Measurements from ENCODE around the gene CDH4. TPM values are rescaled to one million over a fixed set of nuclear protein-coding genes. Genes with fewer than 3 reads are reported as not detected.

The CDH4 gene
- total RNA-seq, 1 donor from 2014 or later: 8.3 TPM

DNA sequence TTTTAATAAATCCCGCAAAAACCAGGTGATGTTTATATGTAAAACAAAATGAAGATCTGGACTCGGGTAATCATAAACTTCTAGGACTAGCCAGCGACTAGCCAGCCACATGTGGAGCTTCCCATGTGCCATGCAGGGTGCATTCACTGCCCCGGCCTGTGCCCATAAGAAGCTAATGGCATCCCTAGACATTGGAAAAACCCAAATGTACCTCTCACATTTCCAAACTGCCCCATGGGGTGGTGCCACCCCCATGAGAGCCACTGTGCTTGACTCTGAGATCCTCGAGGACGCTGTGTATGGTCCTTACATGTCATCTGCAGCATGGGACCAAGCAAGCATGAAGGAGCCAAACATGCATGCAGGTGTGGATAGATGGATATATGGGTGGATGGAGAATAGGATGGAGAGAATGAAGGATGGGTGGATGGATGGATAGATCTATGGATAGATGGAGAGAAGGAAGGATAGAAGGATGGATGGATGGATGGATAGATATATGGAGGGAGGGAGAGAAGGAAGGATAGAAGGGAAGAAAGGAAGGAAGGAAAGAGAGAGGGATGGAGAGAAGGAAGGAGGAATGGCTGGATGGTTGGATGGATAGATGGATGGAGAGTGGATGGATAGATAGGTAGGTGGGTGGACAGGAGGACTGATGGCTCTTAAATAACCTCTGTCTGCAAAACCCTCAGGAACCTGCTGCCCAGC, 203.6 kb downstream of the CDH4 start:
- Mint-ChIP-seq H3K27me3 (no peaks in the 10 kb centered on the region), H3K4me3 (no peak overlapping the region), H3K36me3 (no peaks in the 10 kb centered on the region), H3K4me1 (ENCODE audit: unreplicated experiment) (no peaks in the 10 kb centered on the region), H3K9me3 (no peaks in the 10 kb centered on the region), H3K27ac (no peak overlapping the region)
- no peak for DNase-seq (ENCODE audit: extremely low spot score, unreplicated experiment)
- TF ChIP-seq, protein P1, sequence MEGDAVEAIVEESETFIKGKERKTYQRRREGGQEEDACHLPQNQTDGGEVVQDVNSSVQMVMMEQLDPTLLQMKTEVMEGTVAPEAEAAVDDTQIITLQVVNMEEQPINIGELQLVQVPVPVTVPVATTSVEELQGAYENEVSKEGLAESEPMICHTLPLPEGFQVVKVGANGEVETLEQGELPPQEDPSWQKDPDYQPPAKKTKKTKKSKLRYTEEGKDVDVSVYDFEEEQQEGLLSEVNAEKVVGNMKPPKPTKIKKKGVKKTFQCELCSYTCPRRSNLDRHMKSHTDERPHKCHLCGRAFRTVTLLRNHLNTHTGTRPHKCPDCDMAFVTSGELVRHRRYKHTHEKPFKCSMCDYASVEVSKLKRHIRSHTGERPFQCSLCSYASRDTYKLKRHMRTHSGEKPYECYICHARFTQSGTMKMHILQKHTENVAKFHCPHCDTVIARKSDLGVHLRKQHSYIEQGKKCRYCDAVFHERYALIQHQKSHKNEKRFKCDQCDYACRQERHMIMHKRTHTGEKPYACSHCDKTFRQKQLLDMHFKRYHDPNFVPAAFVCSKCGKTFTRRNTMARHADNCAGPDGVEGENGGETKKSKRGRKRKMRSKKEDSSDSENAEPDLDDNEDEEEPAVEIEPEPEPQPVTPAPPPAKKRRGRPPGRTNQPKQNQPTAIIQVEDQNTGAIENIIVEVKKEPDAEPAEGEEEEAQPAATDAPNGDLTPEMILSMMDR (conservative IDR thresholded peaks at IDR 0.05): no peak

DNA sequence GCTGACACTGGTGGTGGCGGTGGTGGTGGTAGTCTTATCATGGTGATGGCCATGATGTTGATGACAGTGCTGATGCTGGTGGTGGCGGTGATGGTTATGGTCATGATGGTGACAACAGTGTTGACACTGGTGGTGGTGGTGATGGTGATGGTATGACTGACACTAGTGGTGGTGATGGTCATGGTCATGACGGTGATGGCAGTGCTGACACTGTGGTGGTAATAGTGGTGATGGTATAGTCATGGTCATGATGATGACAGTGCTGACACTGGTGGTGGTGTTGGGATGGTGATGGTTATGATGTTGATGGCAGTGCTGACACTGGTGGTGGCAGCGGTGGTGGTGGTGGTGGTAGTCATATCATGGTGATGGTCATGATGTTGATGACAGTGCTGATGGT, 205.7 kb downstream of the CDH4 start:
- no peaks in the 10 kb centered on the region for H3K4me1 Mint-ChIP-seq (ENCODE audit: unreplicated experiment)
- no peak overlapping the region for H3K27ac Mint-ChIP-seq
- no peaks in the 10 kb centered on the region for H3K9me3 Mint-ChIP-seq
- DNase-seq (ENCODE audit: extremely low spot score, unreplicated experiment): no peak
- H3K4me3 Mint-ChIP-seq: no peak overlapping the region
- H3K27me3 Mint-ChIP-seq: peaks cover 6% of the 10 kb centered on the region
- no peaks in the 10 kb centered on the region for H3K36me3 Mint-ChIP-seq
- TF ChIP-seq, protein P1 (conservative IDR thresholded peaks at IDR 0.05): no peak

- H3K4me1 Mint-ChIP-seq (ENCODE audit: unreplicated experiment): no peaks in the 10 kb centered on the region
- no peak for DNase-seq (ENCODE audit: extremely low spot score, unreplicated experiment)
- TF ChIP-seq, protein P1 (conservative IDR thresholded peaks at IDR 0.05): no peak
- H3K36me3 Mint-ChIP-seq: no peaks in the 10 kb centered on the region
- no peaks in the 10 kb centered on the region for H3K9me3 Mint-ChIP-seq
- peaks cover 6% of the 10 kb centered on the region for H3K27me3 Mint-ChIP-seq
- no peak overlapping the region for H3K27ac Mint-ChIP-seq
- no peak overlapping the region for H3K4me3 Mint-ChIP-seq
Observed at GRCh38 chr20:61458146-61458746, 206.2 kb downstream of the CDH4 start.

DNA sequence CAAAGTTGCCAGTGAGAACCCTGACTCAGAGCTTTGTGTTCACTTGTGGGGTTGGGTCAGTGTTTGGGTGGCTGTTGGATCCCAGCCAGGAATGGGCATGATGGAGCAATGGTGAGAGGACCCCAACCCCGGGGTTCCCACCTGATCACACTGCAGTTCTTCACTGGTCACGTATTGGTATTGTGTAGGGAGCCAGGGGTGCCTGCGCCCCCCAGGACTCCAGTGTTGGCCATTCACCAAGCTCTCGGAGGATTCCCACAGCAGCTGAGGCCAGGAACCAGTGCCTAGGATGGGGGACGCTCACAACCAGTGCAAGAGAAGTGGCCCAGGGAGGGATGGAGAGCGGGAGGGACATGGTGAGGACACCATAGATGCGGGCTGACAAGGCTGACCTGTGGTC, 207.2 kb downstream of the CDH4 start:
- no peak for DNase-seq (ENCODE audit: extremely low spot score, unreplicated experiment)
- TF ChIP-seq, protein P1 (conservative IDR thresholded peaks at IDR 0.05): no peak
- H3K27ac Mint-ChIP-seq: no peak overlapping the region
- H3K36me3 Mint-ChIP-seq: no peaks in the 10 kb centered on the region
- no peaks in the 10 kb centered on the region for H3K9me3 Mint-ChIP-seq
- no peaks in the 10 kb centered on the region for H3K4me1 Mint-ChIP-seq (ENCODE audit: unreplicated experiment)
- peaks cover 6% of the 10 kb centered on the region for H3K27me3 Mint-ChIP-seq
- H3K4me3 Mint-ChIP-seq: no peak overlapping the region

DNA sequence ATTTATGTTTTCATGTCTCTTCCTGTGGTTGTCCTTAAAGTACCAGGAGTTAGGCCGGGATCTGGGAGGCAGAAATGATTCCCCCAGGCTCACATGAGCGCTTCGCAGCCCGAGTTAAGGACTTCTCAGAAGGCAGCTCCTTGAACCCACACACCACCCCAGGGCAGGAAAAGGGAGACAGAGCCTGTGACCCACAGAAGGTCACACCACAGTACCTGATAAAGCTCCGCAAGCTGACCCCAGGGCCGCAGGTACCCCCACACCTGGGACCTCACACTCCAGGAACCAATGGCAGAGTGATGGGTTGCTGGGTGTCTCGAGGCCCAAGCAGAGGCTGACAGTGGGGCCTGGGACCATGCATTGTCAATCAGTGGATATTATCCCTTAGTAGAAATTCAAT, 207.6 kb downstream of the CDH4 start:
- Mint-ChIP-seq H3K27me3 (peaks cover 6% of the 10 kb centered on the region), H3K4me3 (no peak overlapping the region), H3K36me3 (no peaks in the 10 kb centered on the region), H3K9me3 (no peaks in the 10 kb centered on the region), H3K27ac (no peak overlapping the region), H3K4me1 (ENCODE audit: unreplicated experiment) (no peaks in the 10 kb centered on the region)
- TF ChIP-seq, protein P1 (conservative IDR thresholded peaks at IDR 0.05): no peak
- no peak for DNase-seq (ENCODE audit: extremely low spot score, unreplicated experiment)
